ENCODE measurements around the gene STEAP4. TPM values are rescaled to one million over a fixed set of nuclear protein-coding genes. Genes with fewer than 3 reads are reported as not detected.
A peak's percentile ranks its signal among the peaks of the same experiment; 100 is the strongest.

The STEAP4 gene
- total RNA-seq, 1 experiment from 2014 or later, result 0.17 TPM

- no peak for TF ChIP-seq MAX (CRISPR knock-in tag; IDR thresholded peaks at IDR 0.05)
- TF ChIP-seq ZNF423 (CRISPR knock-in tag; IDR thresholded peaks at IDR 0.05), result no peak
- no peak for TF ChIP-seq ZNF532 (CRISPR knock-in tag; IDR thresholded peaks at IDR 0.05; ENCODE audit: borderline replicate concordance)
Observed at GRCh38 chr7:88355011-88355410, 48.3 kb upstream of the STEAP4 start (continued).

- POLR2A ChIA-PET, result interaction anchor here (0.6 kb wide), 1 partner anchor 277 kb away, joined by 3 read pairs; no protein-coding TSS in a partner anchor
- no peak for TF ChIP-seq ZBTB43 (CRISPR knock-in tag; IDR thresholded peaks at IDR 0.05)
- H3K4me3 Mint-ChIP-seq, result no peak overlapping the region
- no peaks in the 10 kb centered on the region for H3K9me3 Mint-ChIP-seq
- no peaks in the 10 kb centered on the region for H3K27me3 Mint-ChIP-seq (ENCODE audit: low read depth)
- H3K36me3 Mint-ChIP-seq, result no peaks in the 10 kb centered on the region
- CTCF ChIA-PET, result no interaction called here
- peaks cover 26% of the 10 kb centered on the region for H3K4me1 Mint-ChIP-seq
- DNase-seq (ENCODE audit: low spot score) (no peak), ATAC-seq (no peak)
- no peak overlapping the region for H3K27ac Mint-ChIP-seq
Observed at GRCh38 chr7:88350118-88350517, 43.4 kb upstream of the STEAP4 start.

GRCh38 chr7:88347517-88347916, 40.8 kb upstream of the STEAP4 start:
- Mint-ChIP-seq H3K4me3 (no peak overlapping the region), H3K27me3 (ENCODE audit: low read depth) (no peaks in the 10 kb centered on the region), H3K36me3 (no peaks in the 10 kb centered on the region), H3K9me3 (no peaks in the 10 kb centered on the region), H3K4me1 (peaks cover 30% of the 10 kb centered on the region), H3K27ac (no peak overlapping the region; the same call in 1 of the 2 replicates)
- POLR2A ChIA-PET, result no interaction called here
- ATAC-seq (peak; percentile 12; the same call in 1 of the 2 replicates), DNase-seq (ENCODE audit: low spot score) (no peak)
- CTCF ChIA-PET, result interaction anchor here (0.5 to 1.7 kb wide), 4 partner anchors 10 to 487 kb away, joined by 3 to 6 read pairs (median 4); no protein-coding TSS in a partner anchor
- no peak for TF ChIP-seq ATF2 (CRISPR knock-in tag; IDR thresholded peaks at IDR 0.05; ENCODE audit: borderline replicate concordance, low read depth)
- TF ChIP-seq KAT7 (CRISPR knock-in tag; IDR thresholded peaks at IDR 0.05; ENCODE audit: borderline replicate concordance), result no peak
- no peak for TF ChIP-seq PRRX2 (CRISPR knock-in tag; IDR thresholded peaks at IDR 0.05)
- TF ChIP-seq RORB (CRISPR knock-in tag; IDR thresholded peaks at IDR 0.05), result no peak
- TF ChIP-seq FOXP1 (CRISPR knock-in tag; IDR thresholded peaks at IDR 0.05; ENCODE audit: borderline replicate concordance), result no peak
- no peak for TF ChIP-seq JAZF1 (CRISPR knock-in tag; IDR thresholded peaks at IDR 0.05)
- TF ChIP-seq PRDM15 (CRISPR knock-in tag; IDR thresholded peaks at IDR 0.05), result no peak
- no peak for TF ChIP-seq CTCF (IDR thresholded peaks at IDR 0.05)
- TF ChIP-seq TEAD4 (CRISPR knock-in tag; IDR thresholded peaks at IDR 0.05), result no peak
- no peak for TF ChIP-seq NFE2L1 (CRISPR knock-in tag; IDR thresholded peaks at IDR 0.05)
- TF ChIP-seq GABPB1 (CRISPR knock-in tag; IDR thresholded peaks at IDR 0.05), result no peak
- no peak for TF ChIP-seq ELF4 (CRISPR knock-in tag; IDR thresholded peaks at IDR 0.05; ENCODE audit: low read depth)
- TF ChIP-seq NR1H2 (CRISPR knock-in tag; IDR thresholded peaks at IDR 0.05), result no peak
- no peak for TF ChIP-seq EMX1 (CRISPR knock-in tag; IDR thresholded peaks at IDR 0.05)
- no peak for TF ChIP-seq FOXK1 (CRISPR knock-in tag; IDR thresholded peaks at IDR 0.05)
- TF ChIP-seq E2F4 (CRISPR knock-in tag; IDR thresholded peaks at IDR 0.05; ENCODE audit: borderline replicate concordance, low read depth), result no peak
